Thyroid gland (tissue), 4 donors: Measurements from ENCODE around the gene TFB2M.

Experiments
- CTCF ChIP-seq, 6 experiments: fragments of 200-600 bp in 3 of 6; fragments of 450-650 bp in 3 of 6; sonication (generic) in 3 of 6; IDR thresholded peaks; one replicate each; pipeline ENCODE4 v1.5.1; 2016 to 2019; ENCODE audit warnings: antibody characterized with exemption in 6 of 6, mild to moderate bottlenecking in 2 of 6, inconsistent platforms in 1 of 6, moderate library complexity in 1 of 6
- POLR2A ChIP-seq, 2 donors: fragments of 450-650 bp; IDR thresholded peaks; one replicate each; pipeline ENCODE4 v1.6.1; 2017; ENCODE audit warnings: antibody characterized with exemption in 2 of 2, mild to moderate bottlenecking in 2 of 2, moderate library complexity in 1 of 2

- TF ChIP-seq POLR2A (IDR thresholded peaks at IDR 0.05): no peak
- no peak for TF ChIP-seq CTCF (IDR thresholded peaks at IDR 0.05)
Observed at GRCh38 chr1:246613096-246613758, 47.2 kb upstream of the TFB2M start.
